Endothelial cell of umbilical vein (primary cell): ENCODE measurements around the gene SNX25. TPM values are rescaled to one million over a fixed set of nuclear protein-coding genes. Genes with fewer than 3 reads are reported as not detected.
"Not testable (repeated sequence)": the region's sequence is repeated elsewhere in the genome, so short reads cannot be mapped to it uniquely, and the experiment has no call there.

ENCODE experiments used
- BruUV-seq: library from RNA; stranded (reverse); fragments of 400-500 nt; replicated peaks from 2 replicates; lab custom pipeline; 2021; lab: Mats Ljungman, UMichigan
- CTCF ChIA-PET: fragments of 300-600, 350-600 bp; sonication (Branson Sonifier 250); formaldehyde crosslinking; loops from one replicate; lab custom pipeline; 2021; ENCODE audit warnings: antibody characterized with exemption, inconsistent platforms; lab: Charles Lee
- POLR2A ChIA-PET: fragments of 300-600, 350-600 bp; sonication (Branson Sonifier 250); formaldehyde crosslinking; loops from one replicate; lab custom pipeline; 2021; ENCODE audit warnings: antibody characterized with exemption, inconsistent platforms; lab: Charles Lee
- DNase-seq: peaks from one replicate; pipeline ENCODE4 v3.0.0-alpha.2; 2011; ENCODE audit warnings: low read depth, low spot score
- FAIRE-seq: peaks from 2 replicates; lab custom pipeline; 2011; peaks lifted over from hg19 to GRCh38; lab: Jason Lieb, UNC
- H2AFZ ChIP-seq: 2 replicates; pipeline ENCODE4 v1.6.0; 2012; ENCODE audit warnings: low read depth, low read length, control low read depth, inconsistent platforms
- H3K27ac ChIP-seq: 2 replicates; pipeline ENCODE4 v1.5.1; 2011; ENCODE audit warnings: low read depth, mild to moderate bottlenecking, control low read depth, low read length, moderate library complexity; ENCODE audit not compliant: insufficient read depth
- H3K27me3 ChIP-seq, 2 experiments: 2 replicates each; pipeline versions ENCODE4 v1.6.0 to v1.6.1; 2011; ENCODE audit warnings: low read length in 2 of 2, mixed read lengths in 1 of 2; ENCODE audit not compliant: control insufficient read depth in 2 of 2, insufficient read depth in 2 of 2
- H3K36me3 ChIP-seq, 2 experiments: 2 replicates in 1 of 2; 3 replicates in 1 of 2; pipeline ENCODE4 v1.5.1; 2011; ENCODE audit warnings: low read length in 2 of 2, mild to moderate bottlenecking in 1 of 2, moderate library complexity in 1 of 2; ENCODE audit not compliant: control insufficient read depth in 2 of 2, insufficient read depth in 2 of 2; ENCODE audit errors: extremely low read depth in 1 of 2
- H3K4me1 ChIP-seq: 3 replicates; pipeline ENCODE4 v1.5.1; 2011; ENCODE audit warnings: mild to moderate bottlenecking, low read length; ENCODE audit not compliant: control insufficient read depth, insufficient read depth; ENCODE audit errors: extremely low read depth
- H3K4me2 ChIP-seq: 2 replicates; pipeline ENCODE4 v1.6.1; 2011; ENCODE audit warnings: low read length, control low read depth, mixed read lengths; ENCODE audit not compliant: insufficient read depth
- H3K4me3 ChIP-seq, 3 experiments: fragments of 200-600 bp in 1 of 3; sonication (generic), shearing (Covaris generic) in 1 of 3; replicated peaks in 1 of 3; 2 replicates each; pipeline ENCODE4 v1.5.1; 2011 to 2016; ENCODE audit warnings: control low read depth in 3 of 3, low read length in 3 of 3, mild to moderate bottlenecking in 2 of 3, inconsistent platforms in 1 of 3, low read depth in 1 of 3, moderate library complexity in 1 of 3; ENCODE audit not compliant: insufficient read depth in 1 of 3
- H3K79me2 ChIP-seq: 2 replicates; pipeline ENCODE4 v1.6.0; 2012; ENCODE audit warnings: low read length, inconsistent platforms; ENCODE audit not compliant: control insufficient read depth, insufficient read depth
- H3K9ac ChIP-seq: replicated peaks from 2 replicates; pipeline ENCODE3; 2011; ENCODE audit warnings: low read length, control low read depth; ENCODE audit not compliant: insufficient read depth; ENCODE audit errors: extremely low read depth
- H3K9me1 ChIP-seq: replicated peaks from 3 replicates; pipeline ENCODE4 v1.6.0; 2011; ENCODE audit warnings: mild to moderate bottlenecking, low read length; ENCODE audit not compliant: control insufficient read depth, insufficient read depth; ENCODE audit errors: extremely low read depth
- H3K9me3 ChIP-seq: replicated peaks from 2 replicates; pipeline ENCODE4 v1.5.1; 2012; ENCODE audit warnings: low read length, inconsistent platforms; ENCODE audit not compliant: control insufficient read depth, insufficient read depth
- H4K20me1 ChIP-seq: replicated peaks from 2 replicates; pipeline ENCODE3; 2011; ENCODE audit warnings: mild to moderate bottlenecking, low read length; ENCODE audit not compliant: control insufficient read depth, insufficient read depth; ENCODE audit errors: extremely low read depth
- CTCF ChIP-seq, 2 donors: IDR thresholded peaks; 1 replicate in 1 of 2; 2 replicates in 1 of 2; pipeline ENCODE4 v1.5.1; 2011; ENCODE audit warnings: low read length in 2 of 2, mild to moderate bottlenecking in 2 of 2, moderate library complexity in 2 of 2, control low read depth in 1 of 2, inconsistent platforms in 1 of 2, low read depth in 1 of 2; ENCODE audit not compliant: insufficient read depth in 1 of 2; ENCODE audit errors: extremely low read depth in 1 of 2
- EZH2 ChIP-seq: IDR thresholded peaks from 2 replicates; pipeline ENCODE4 v1.6.1; 2012; ENCODE audit warnings: borderline replicate concordance, low read depth, mild to moderate bottlenecking, moderate library complexity, low read length, inconsistent platforms; ENCODE audit not compliant: severe bottlenecking
- FOS ChIP-seq: IDR thresholded peaks from 2 replicates; pipeline ENCODE4 v1.6.1; 2011; ENCODE audit warnings: mild to moderate bottlenecking, low read length, moderate library complexity, borderline replicate concordance; ENCODE audit not compliant: insufficient read depth
- GATA2 ChIP-seq: IDR thresholded peaks from 2 replicates; pipeline ENCODE4 v1.7.0; 2011; ENCODE audit warnings: low read depth, mild to moderate bottlenecking, moderate library complexity, mixed read lengths, low read length; ENCODE audit not compliant: insufficient read length, insufficient read depth
- JUN ChIP-seq: IDR thresholded peaks from 2 replicates; pipeline ENCODE4 v1.6.1; 2011; ENCODE audit warnings: borderline replicate concordance, low read depth; ENCODE audit not compliant: insufficient read length, insufficient read depth
- MAX ChIP-seq: IDR thresholded peaks from 2 replicates; pipeline ENCODE4 v1.6.1; 2011; ENCODE audit not compliant: insufficient read depth, insufficient read length
- MYC ChIP-seq: IDR thresholded peaks from one replicate; pipeline ENCODE4 v1.6.1; 2011; ENCODE audit warnings: mild to moderate bottlenecking, low read depth, low read length
- POLR2A ChIP-seq: IDR thresholded peaks from 2 replicates; pipeline ENCODE4 v1.6.1; 2012; ENCODE audit warnings: low read depth, mild to moderate bottlenecking, control low read depth, low read length
- POLR2AphosphoS5 ChIP-seq: IDR thresholded peaks from 2 replicates; pipeline ENCODE4 v1.6.1; 2012; ENCODE audit warnings: low read depth, mild to moderate bottlenecking, control low read depth, low read length, moderate library complexity; ENCODE audit not compliant: insufficient read depth
- dilution Hi-C: fragments of 300-500 bp; cut with MboI; formaldehyde crosslinking; loops from one replicate; pipeline ENCODE4 v1.15.0; 2019; ENCODE audit warnings: low sequenced_read_pairs; ENCODE audit not compliant: extremely low pct_ligation_motif_present
- intact Hi-C: fragments of 100-400 bp; cut with micrococcal nuclease; formaldehyde crosslinking; loops from one replicate; pipeline ENCODE4 v1.10.0; 2022
- polyA plus RNA-seq, 4 experiments: library from polyadenylated mRNA; depleted of rRNA in 3 of 4; stranded (reverse) in 3 of 4; unstranded in 1 of 4; fragments of >200 nt; gene quantifications; 2 replicates each; pipeline versions ENCODE4 v1.2.1 to v1.2.3, GENCODE V29; 2011 to 2012; ENCODE audit warnings: missing spikeins in 1 of 4
- total RNA-seq: library from RNA; stranded (reverse); gene quantifications from 2 replicates; pipeline ENCODE4 v1.2.3, GENCODE V29; 2021

The SNX25 gene
- total and polyA plus RNA-seq, 2 donors (not counting 3 experiments of a cell fraction or from before 2014, with no cell fraction given) = 6.6 to 16.1 TPM

GRCh38 chr4:185361872-185362271 lies 152.5 kb downstream of the SNX25 start:
- H3K4me1 ChIP-seq = peaks cover 31% of the 10 kb centered on the region
- H3K27me3 ChIP-seq = no peaks in the 10 kb centered on the region
- no peak overlapping the region for H3K9ac ChIP-seq
- no peak overlapping the region for H3K4me3 ChIP-seq
- dilution Hi-C loops = no loop called here
- H3K9me3 ChIP-seq = no peaks in the 10 kb centered on the region
- TF ChIP-seq POLR2AphosphoS5 (no peak), FOS (no peak), MYC (no peak), EZH2 (no peak), MAX (no peak), POLR2A (no peak), CTCF (IDR thresholded peaks at IDR 0.05; ENCODE audit: extremely low read depth in 1 of 2, insufficient read depth in 1 of 2, low read depth in 1 of 2, low read length in 2 of 2) (no peak), GATA2 (no peak), JUN (no peak)
- no peaks in the 10 kb centered on the region for H3K9me1 ChIP-seq
- FAIRE-seq (no peak), DNase-seq (no peak)
- intact Hi-C loops = no loop called here
- no peaks in the 10 kb centered on the region for H4K20me1 ChIP-seq
- H2AFZ ChIP-seq = no peak overlapping the region
- H3K79me2 ChIP-seq = no peaks in the 10 kb centered on the region
- H3K4me2 ChIP-seq = no peak overlapping the region
- ChIA-PET POLR2A (no interaction called here), CTCF (no interaction called here)
- no peak overlapping the region for H3K27ac ChIP-seq
- BruUV-seq = no TSS peak
- H3K36me3 ChIP-seq = no peaks in the 10 kb centered on the region

- H3K4me2 ChIP-seq, H3K4me3 ChIP-seq, BruUV-seq, FAIRE-seq, H3K27me3 ChIP-seq, H4K20me1 ChIP-seq, H3K79me2 ChIP-seq, dilution Hi-C loops, H3K9me1 ChIP-seq, intact Hi-C loops, POLR2A ChIA-PET, H3K9me3 ChIP-seq, CTCF ChIA-PET, H3K27ac ChIP-seq, DNase-seq, H3K36me3 ChIP-seq, H3K9ac ChIP-seq, H2AFZ ChIP-seq: not testable (repeated sequence)
- peaks cover 26% of the 10 kb centered on the region for H3K4me1 ChIP-seq
Observed at GRCh38 chr4:185362570-185362969, 153.2 kb downstream of the SNX25 start.
